ENCODE data around the gene SLC6A9.

GRCh38 chr1:43990271-43991199, 40.7 kb downstream of the SLC6A9 start:
- TF ChIP-seq CTCF (IDR thresholded peaks at IDR 0.05) (no peak), POLR2AphosphoS5 (IDR thresholded peaks at IDR 0.05) (no peak), EP300 (IDR thresholded peaks at IDR 0.05) (no peak), POLR2A (IDR thresholded peaks at IDR 0.05) (no peak)

All from suprapubic skin (tissue), 4 donors.